Heart left ventricle (tissue), 13 donors: ENCODE data around the gene TBXA2R.

Source experiments
- POLR2A ChIP-seq, 2 donors: fragments of 450-650 bp; IDR thresholded peaks; one replicate each; pipeline ENCODE4 v1.6.1; 2017; ENCODE audit warnings: antibody characterized with exemption in 2 of 2, mild to moderate bottlenecking in 2 of 2, moderate library complexity in 2 of 2
- TF ChIP-seq, protein P1 (sequence below), 12 donors: fragments of 200-600 bp; sonication (generic) in 4 of 12; IDR thresholded peaks; one replicate each; pipeline versions ENCODE4 v1.5.0 to v1.8.0; 2018 to 2022; ENCODE audit warnings: antibody characterized with exemption in 12 of 12, mild to moderate bottlenecking in 5 of 12
- donor health status: ischemic (EF 13 %, LVEDD 7.1; RV severe dilation, severe dysfunction).
- donor health status: DM: no; HTN: yes; CAD: no.
- donor health status: DM: no; HTN: no; CAD: no.
- donor health status: ischemic (EF 25% LVEDD 6.9; RV normal size, moderate dysfunction).
- donor health status: ischemic (EF 25% LVEDD 5.7; RV mildly dilated, moderate dysfunction).
- donor health status: ischemic (EF 35%, LVEDD 5.7; RV mildly dilated, moderate dysfunction).
- donor health status: nonischemic (EF 11% LVEDD 7.7; RV severe dilation, severe dysfunction).
- donor health status: DM: yes; HTN: yes; CAD: no.
- donor health status: PGD.
- donor health status: ischemic (EF 29% LVEDD 5.4; RV normal size, mild dysfunction).
- donor health status: nonischemic (EF 23%, LVEDD 6.1; RV moderate dilation, normal function).

DNA sequence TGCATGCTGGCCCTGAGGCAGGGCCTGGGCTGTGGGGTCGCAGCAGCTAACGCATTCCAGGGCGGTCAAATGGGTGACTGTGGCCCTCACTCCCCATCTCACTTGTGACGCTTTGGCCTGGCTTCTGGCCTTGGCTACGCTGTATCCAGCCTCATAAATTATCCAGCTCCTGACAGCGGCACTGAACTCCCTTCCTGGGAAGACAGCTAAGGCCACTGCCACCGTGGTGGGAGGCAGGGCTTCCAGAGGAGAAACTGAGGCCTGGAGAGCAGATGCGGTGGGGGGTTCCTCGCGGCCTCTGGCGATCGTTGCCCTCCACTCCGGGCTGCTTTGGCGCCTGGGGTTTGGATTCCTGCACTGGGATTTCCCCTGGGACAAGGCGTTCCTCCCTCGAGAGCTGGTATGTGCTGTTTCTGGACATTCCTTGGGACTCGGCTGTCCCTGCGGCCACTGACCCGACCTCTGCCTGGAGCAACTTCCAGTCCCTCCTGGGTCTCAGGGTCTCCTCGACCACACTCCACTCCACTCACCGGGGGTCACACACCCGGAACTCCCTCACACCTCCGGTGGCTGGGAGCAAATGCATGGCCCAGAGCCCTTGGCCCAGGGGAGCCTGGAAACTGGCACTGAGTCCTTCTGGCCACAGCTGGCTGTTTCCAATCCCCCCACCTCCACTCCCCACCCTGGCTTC is 3.4 kb downstream of the TBXA2R start:
- TF ChIP-seq, protein P1, sequence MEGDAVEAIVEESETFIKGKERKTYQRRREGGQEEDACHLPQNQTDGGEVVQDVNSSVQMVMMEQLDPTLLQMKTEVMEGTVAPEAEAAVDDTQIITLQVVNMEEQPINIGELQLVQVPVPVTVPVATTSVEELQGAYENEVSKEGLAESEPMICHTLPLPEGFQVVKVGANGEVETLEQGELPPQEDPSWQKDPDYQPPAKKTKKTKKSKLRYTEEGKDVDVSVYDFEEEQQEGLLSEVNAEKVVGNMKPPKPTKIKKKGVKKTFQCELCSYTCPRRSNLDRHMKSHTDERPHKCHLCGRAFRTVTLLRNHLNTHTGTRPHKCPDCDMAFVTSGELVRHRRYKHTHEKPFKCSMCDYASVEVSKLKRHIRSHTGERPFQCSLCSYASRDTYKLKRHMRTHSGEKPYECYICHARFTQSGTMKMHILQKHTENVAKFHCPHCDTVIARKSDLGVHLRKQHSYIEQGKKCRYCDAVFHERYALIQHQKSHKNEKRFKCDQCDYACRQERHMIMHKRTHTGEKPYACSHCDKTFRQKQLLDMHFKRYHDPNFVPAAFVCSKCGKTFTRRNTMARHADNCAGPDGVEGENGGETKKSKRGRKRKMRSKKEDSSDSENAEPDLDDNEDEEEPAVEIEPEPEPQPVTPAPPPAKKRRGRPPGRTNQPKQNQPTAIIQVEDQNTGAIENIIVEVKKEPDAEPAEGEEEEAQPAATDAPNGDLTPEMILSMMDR (IDR thresholded peaks at IDR 0.05), result no peak
- TF ChIP-seq POLR2A (IDR thresholded peaks at IDR 0.05), result no peak
